ENCODE data around the gene DMXL2. TPM values are rescaled to one million over a fixed set of nuclear protein-coding genes. Genes with fewer than 3 reads are reported as not detected.
"Not testable (repeated sequence)": the region's sequence is repeated elsewhere in the genome, so short reads cannot be mapped to it uniquely, and the experiment has no call there.

DMXL2 gene
- total RNA-seq, 1 donor from 2014 or later, result 6.5 TPM

DNA sequence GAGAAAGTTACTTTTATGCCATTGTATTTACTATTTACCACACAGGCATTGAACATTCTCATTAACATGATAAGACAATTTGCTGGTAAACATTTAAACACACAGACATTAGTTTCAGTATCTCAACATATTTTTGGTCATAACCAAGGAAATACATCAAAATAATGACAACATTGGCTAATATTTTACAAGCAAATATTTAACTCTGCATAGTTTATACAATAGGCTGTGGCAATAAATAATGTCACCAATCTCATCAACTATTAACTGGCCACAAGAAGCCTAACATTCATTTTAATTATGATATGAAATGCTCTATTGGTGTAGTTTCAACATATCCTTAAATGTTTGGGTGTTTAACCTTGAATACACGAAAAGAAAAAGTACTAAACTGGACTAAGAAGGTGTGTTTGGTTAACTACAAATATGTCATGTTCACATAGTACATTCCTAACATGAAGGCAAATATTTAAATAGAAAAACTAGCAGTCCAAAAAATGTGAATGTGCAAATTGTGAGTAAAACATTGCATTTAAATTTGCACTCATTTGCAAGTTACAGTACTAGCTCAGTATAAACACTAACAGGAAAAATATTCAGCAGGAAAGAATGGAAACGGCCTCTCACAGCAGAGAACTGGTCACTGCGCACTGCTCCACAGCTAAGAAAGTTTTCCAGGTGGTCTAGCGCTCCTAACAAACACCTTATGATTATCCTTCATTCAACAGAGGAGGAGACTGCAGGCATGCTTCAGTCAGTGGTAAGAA, 174.5 kb downstream of the DMXL2 start:
- DNase-seq (no peak), ATAC-seq (ENCODE audit: poor library complexity) (no peak)
- intact Hi-C loops (cut with DNase I), result no loop called here

DNA sequence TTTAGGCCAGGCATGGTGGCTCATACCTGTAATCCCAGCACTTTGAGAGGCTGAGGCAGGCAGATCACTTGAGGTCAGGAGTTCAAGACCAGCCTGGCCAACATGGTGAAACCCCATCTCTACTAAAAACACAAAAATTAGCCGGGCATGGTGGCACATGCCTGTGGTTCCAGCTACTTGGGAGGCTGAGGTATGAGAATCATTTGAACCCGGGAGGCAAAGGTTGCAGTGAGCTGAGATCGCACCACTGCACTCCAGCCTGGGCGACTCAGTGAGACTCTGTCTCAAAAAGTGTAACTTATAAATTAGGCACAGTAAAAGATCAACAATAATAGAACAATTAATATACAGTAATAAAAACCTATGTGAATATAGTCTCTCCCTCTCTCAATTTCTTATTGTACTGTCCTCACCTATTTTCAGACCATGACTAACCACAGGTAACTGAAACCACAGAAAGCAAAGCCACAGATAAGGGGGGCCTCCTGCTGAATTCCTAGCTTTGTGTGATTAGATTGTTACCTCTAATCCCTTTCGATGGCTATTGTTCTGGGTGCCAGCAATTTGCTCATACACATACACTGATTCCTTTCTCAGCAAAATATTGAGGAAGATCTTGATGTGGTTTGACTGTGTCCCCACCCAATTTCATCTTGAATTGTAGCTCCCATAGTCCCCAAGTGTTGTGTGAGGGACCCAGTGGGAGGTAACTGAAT, 176.4 kb downstream of the DMXL2 start:
- intact Hi-C loops (cut with DNase I); DNase-seq; ATAC-seq (ENCODE audit: poor library complexity): not testable (repeated sequence)

DNA sequence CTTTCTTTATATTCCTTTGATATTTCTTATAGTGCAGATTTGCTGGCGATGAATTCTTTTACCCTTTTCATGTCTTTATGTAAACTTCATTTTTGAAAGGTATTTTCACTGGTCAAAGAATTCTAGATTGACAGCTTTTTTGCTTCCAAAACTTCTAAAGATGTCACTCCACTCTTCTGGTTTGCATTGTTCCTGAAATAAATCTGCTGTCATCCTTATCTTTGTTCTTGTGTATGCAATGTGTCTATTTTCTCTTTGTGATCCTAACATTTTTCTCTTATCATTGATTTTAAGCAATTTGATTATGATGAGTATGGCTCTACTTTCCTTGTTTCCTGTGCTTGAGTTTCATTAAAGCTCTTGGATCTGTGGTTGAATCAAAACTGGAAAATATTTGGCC, 177.8 kb downstream of the DMXL2 start:
- DNase-seq, result no peak
- no peak for ATAC-seq (ENCODE audit: poor library complexity)
- intact Hi-C loops (cut with DNase I), result no loop called here

DNA sequence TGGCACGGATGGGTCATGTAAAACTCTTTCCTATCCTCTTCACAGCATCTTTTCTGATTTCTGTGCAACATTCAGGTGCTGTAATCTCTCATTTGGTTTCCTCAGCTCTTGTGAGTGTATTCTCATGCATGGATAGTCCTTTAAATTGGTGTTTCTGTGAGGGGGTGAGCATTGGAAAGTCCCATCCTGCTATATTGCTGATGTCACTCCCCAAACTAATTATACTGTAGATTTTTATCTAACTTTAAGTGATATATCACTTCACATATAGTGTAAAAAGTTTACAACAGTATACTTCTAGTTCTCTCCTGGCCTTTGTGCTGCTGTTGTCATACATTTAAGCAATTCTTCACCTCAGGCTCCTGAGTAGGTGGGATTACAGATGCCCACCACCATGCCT, 178.5 kb downstream of the DMXL2 start:
- intact Hi-C loops (cut with DNase I), result no loop called here
- DNase-seq, result no peak
- no peak for ATAC-seq (ENCODE audit: poor library complexity)

DNA sequence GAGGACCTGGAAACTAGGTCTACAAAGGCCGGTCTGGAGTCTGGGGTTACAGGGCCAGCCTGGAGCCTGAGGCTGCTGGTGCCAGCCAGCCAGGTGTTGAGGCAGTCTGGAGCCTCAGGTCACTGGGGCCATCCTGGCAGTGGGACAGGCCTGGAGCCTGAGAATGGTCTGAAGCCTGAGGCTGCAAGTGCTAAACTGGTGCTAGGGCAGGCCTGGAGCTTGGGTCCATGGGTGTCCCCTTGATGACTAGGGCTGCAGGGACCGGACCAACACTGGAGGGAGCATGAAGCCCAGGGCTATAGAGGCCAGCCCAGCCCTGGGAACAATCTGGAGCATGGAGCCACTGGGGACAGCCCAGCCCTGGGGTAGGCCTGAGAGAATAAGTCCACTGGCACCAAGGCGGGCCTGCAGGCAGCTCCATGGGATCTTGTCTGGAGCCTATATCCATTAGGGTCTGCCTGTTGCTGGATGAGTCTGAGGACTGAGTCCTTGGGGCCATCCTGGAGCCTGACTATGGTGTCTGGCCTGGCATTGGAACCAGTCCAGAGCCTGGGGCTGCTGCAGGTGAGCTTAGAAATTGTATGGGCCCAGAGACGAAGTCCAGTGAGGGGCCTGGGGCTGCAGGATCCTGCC, 179.2 kb downstream of the DMXL2 start:
- ATAC-seq (ENCODE audit: poor library complexity) (no peak), DNase-seq (no peak)
- intact Hi-C loops (cut with DNase I), result no loop called here

DNA sequence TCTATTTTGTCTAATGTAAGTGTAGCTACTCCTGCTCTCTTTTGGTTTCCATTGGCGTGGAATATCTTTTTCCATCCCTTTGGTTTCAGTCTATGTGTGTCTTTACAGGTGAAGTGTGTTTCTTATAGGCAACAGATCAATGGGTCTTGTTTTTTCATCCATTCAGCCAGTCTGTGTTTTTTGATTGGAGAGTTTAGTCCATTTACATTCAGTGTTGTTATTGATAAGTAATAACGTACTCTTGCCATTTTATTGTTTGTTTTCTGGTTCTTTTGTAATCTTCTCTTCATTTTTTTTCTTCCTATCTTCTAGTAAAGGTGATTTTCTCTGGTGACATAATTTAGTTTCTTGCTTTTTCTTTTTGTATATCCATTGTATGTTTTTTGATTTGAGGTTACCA, 184.0 kb downstream of the DMXL2 start:
- no peak for DNase-seq
- ATAC-seq (ENCODE audit: poor library complexity), result no peak
- intact Hi-C loops (cut with DNase I), result no loop called here

DNA sequence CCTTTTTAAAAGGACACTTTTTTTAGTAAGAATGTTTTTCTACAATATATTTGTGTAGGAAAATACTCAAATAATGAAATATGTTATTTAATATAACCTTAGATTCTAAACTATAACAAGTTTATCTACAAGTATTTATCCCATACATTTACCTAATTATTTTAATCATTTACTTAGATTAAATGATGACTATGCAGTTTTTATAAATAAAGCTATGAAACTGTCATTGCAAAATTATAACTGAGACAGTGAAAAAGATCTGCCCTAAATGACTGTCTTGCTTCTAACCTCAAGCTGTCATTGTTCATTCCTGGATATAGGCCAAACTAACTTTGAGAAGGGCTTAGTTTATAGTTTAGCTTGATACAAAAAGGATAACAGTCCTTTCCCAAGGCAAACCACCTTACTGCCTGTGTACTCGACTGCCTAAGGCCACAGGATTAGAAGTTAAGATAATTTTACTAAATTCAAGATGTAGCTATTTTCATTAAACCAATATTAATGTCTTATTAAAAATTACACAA, 197.0 kb downstream of the DMXL2 start:
- ATAC-seq (ENCODE audit: poor library complexity), result peak; percentile 52
- intact Hi-C loops (cut with DNase I), result no loop called here
- DNase-seq, result no peak

DNA sequence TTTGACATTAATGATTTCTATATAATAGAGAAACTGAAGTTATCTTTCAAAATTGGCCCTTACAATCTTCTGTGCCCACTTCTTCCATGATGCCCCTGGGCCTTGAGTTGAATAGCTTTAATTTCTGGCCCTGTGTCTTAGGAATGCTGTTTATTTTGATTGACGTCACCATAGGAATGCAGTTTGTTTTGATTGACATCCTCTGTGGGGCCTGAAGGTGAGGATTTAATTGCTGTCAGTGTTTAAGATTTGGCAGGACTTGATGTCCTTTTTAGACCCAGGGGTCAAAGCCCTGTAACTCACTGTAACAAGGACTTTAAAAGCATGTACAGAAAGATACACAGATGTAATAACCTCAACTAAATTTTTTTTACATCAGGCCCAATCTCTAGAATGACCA, 197.8 kb downstream of the DMXL2 start:
- ATAC-seq (ENCODE audit: poor library complexity), result peak; percentile 63
- no peak for DNase-seq
- intact Hi-C loops (cut with DNase I), result no loop called here

DNA sequence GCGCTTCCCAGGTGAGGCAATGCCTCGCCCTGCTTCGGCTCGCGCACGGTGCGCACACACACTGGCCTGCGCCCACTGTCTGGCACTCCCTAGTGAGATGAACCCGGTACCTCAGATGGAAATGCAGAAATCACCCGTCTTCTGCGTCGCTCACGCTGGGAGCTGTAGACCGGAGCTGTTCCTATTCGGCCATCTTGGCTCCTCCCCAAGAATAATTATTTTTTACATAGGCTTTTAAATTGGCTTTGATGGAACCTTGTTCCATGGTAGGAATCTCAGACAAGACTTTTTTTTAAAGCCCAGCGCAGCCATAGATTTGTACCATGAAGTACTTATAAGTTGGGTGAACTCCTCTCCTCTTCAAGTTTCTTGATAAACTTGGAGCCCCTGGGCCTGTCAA, 199.5 kb downstream of the DMXL2 start:
- ATAC-seq (ENCODE audit: poor library complexity); DNase-seq; intact Hi-C loops (cut with DNase I): not testable (repeated sequence)

DNA sequence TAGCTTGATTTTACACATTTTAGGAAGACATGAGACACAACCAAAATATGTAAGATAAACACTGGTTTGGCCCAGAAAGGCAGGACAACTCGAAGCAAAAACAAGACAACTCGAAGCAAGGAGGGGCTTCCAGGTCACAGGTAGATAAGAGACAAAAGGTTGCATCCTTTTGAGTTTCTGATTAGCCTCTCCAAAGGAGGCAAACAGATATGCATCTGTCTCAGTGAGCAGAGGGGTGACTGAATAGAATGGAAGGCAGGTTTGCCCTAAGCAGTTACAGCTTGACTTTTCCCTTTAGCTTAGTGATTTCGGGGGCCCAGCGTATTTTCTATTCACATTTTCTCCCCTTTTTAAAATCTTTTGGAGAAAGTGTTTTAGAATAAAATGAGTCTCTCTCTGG, 206.4 kb downstream of the DMXL2 start:
- intact Hi-C loops (cut with DNase I), result no loop called here
- ATAC-seq (ENCODE audit: poor library complexity), result no peak
- no peak for DNase-seq

DNA sequence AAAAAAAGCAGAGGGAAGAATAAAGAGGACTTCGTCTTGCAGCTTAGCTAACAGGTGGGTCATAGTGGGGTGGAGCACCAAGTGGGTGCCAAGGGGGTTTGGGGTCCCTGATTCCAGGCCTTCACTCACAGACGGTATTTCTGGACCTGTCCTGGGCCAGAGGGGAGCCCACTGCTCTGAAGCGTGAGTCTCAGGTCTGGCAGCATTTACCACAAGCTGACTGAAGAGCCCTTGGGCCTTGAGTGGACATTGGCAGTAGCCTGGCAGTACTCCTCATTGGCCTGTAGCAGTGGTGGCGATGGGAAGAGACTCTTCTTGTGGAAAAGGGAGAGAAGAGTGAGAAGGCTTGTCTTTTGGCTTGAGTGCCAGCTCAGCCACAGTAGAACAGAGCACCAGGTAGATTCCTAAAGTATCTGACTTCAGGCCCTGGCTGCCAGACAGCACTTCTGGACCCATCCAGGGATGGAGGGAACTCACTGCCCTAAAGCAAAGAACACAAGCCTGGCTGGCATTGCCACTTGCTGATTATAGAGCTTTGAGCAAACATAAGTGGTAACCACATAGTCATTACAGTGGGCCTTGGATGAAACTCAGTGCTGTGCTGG, 208.2 kb downstream of the DMXL2 start:
- DNase-seq (no peak), ATAC-seq (ENCODE audit: poor library complexity) (no peak)
- intact Hi-C loops (cut with DNase I), result no loop called here

DNA sequence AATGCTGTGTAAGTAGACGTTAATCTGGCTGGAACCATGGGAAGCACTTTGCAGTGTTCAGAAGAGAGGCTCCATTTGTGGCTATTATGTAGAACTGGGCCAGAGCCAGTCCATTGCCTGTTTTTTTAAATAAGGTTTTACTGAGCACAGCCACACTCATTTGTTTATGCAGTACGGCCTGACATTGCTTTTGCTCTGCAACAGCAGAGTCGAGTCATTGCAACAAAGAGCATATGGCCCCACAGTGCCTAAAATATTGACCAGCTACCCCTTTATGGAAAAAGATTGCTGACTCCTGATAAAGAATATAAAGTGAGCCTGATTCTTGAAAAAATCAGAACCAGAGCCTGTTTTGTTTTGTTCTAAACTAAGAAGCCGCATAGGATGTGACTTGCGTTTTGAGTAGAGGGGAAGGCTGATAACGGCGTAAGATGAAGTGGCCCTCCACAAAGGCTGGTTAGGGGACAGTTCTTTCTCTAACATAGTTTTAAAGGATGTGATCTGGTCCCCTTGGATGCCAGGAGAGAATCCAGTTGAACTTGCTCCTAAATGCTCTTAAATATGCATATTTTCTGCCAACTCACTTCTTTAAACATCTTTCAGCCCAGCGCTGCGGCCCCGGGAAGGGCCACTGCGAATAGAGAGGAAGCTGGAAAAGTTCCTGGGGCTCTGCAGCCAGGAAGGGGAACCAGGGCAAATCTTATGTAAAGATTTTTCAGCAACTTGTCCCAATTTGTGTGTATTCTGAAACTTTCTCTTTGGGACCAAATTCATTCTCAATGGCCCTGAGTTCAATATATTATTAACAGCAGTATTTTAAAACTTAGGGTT, 216.7 kb downstream of the DMXL2 start:
- DNase-seq (no peak), ATAC-seq (ENCODE audit: poor library complexity) (no peak)
- intact Hi-C loops (cut with DNase I), result no loop called here

DNA sequence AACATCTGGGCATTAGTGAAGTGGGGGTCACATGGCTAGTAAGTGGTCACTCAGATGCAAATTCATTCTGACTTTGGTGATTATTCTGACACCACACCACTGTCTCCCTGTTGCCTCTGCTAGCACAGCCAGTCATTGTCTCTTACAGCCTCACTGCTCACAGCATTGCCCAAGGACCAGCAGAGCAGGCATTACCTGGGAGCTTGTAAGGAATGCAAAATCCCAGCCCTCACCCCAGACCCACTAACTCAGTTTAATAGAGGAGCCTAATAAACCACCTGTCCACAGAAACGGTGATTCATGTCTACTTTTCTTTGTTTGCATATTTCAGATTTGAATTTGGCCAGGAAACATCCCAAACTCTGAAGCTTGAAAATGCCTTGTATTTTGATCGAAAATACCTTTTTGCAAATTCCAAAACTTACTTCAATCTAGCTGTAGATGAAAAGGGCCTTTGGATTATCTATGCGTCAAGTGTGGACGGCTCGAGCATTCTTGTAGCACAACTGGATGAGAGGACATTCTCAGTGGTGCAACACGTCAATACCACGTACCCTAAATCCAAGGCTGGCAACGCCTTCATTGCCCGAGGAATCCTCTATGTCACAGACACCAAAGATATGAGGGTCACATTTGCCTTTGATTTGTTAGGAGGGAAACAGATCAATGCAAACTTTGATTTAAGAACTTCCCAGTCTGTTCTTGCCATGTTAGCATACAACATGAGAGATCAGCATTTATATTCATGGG, 218.4 kb downstream of the DMXL2 start:
- DNase-seq (no peak), ATAC-seq (ENCODE audit: poor library complexity) (no peak)
- intact Hi-C loops (cut with DNase I), result no loop called here

DNA sequence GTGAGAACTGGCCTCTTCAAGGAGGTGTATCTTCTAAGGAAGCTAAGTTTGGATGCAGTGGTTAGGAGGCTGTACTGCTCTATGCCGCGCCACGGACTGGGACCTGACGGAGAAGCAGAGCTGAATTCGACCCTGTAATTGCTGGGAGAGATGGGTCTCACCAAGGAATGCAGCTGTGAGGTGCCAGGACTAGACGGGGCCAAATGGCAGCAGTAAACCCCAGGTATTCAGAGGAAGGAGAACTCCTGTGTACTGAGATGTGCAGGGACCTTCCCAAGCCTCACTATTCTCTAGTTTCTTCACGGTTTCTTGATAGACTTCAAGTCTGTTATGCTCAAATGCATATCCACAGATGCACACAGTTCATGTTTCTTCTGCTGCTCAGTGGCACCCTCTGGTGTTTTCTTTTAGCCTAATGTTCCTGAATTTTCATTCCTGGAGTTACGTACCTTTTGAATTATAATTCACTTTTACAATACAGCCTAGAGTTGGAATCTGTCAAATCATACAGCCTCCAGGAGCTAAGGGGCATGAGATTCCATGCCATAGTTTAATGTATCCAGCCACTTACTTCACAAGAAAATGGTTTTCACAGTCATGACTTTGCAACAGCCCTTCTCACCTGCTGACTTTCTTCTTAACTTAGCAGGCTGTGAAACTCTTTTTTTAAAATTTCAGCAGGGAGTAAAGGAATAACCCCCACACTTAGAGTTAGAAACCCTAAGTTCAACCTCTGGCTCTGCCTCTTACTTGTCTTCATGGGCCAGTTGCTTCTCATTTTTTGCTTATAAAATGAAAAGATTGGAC, 219.3 kb downstream of the DMXL2 start:
- intact Hi-C loops (cut with DNase I), result no loop called here
- DNase-seq (no peak), ATAC-seq (ENCODE audit: poor library complexity) (peak; percentile 39)

DNA sequence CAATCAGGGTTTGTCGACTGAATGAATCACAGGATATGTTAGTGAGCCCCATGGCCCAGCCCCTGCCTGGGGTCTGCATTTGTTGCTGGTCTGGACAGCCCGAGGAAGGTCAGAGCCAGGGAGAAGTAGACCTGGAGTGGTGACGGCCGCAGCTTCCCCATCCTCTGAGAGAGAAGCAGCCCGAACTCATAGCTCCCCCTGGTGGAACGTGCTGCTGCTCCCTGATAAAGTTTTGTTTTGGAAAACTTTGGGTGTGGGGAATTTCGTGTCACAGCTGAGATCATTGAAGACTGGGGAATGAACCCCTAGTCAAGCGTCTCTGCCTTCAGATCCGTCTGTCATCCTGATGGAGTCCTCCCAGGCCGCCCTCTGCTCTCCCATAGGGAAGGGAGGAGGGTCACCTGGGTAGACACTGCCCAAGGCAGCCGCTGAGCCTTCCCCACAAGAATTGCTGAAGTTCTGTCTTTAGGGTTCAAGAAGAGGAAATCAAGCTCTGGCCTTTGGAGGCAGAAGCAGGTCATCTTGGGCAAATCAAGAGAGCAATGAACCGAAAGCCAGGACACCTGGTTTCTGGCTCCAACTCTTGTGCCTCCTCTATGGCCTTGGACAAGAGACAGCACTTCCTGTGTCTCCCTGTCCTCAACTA, 220.6 kb downstream of the DMXL2 start:
- peak; percentile 65 for ATAC-seq (ENCODE audit: poor library complexity)
- DNase-seq, result peak; percentile 61
- intact Hi-C loops (cut with DNase I), result no loop called here

DNA sequence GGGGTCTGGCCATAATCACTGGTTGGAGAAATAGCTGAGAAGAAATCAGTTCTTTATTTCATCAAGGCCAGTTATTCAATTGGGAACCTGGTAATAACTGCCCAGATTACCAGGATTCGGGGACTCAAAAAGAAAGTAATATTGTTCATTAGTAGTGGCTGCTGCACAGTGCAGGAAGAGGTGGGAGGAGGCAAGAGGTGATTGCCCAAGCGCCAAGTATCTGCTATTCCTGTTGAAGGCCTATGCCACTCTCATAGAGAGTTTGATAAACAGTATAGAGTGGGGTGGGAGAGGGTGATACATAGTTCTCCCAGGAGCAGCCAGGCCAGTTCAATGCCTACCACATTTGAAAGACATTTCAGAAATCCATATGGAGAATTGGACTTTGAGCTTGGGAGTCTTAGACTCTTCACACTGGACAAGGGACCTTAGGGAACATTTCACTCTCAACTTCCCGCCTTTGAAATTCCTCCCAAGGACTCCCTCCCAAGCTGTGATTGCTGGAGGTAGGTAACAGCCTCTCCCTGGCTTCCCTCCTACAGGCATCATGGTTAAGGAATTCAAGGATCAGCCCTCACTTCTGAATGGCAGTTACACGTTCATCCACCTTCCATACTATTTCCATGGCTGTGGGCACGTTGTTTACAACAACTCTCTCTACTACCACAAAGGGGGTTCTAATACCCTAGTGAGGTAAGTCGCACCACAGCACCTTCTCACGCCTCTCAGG, 221.4 kb downstream of the DMXL2 start:
- no peak for DNase-seq
- ATAC-seq (ENCODE audit: poor library complexity), result no peak
- intact Hi-C loops (cut with DNase I), result no loop called here

Data from Right ventricle myocardium superior (tissue), 1 donor.